IMR-90 (cell line): Measurements from ENCODE around the gene LSMEM2. TPM values are rescaled to one million over a fixed set of nuclear protein-coding genes. Genes with fewer than 3 reads are reported as not detected.

Experiments used
- ATAC-seq: fragments of 200-7000 bp; cut with Tn5 transposase; 2 replicates; pipeline ENCODE4 v1.9.1; 2020; ENCODE audit warnings: low read depth, mild to moderate bottlenecking, moderate library complexity
- BruUV-seq: library from RNA; stranded (reverse); fragments of 400-500 nt; replicated peaks from 2 replicates; lab custom pipeline; 2021; lab: Mats Ljungman, UMichigan
- CTCF ChIA-PET: fragments of 300-600 bp; formaldehyde crosslinking; extraction: SDS; loops from one replicate; lab custom pipeline; 2021; ENCODE audit warnings: antibody characterized with exemption; lab: Yijun Ruan, JAX
- POLR2A ChIA-PET: fragments of 300-600 bp; sonication (Branson Sonifier 250); formaldehyde crosslinking; loops from one replicate; lab custom pipeline; 2022; ENCODE audit warnings: antibody characterized with exemption; ENCODE audit not compliant: unreplicated experiment; lab: Charles Lee
- DNase-seq: peaks from one replicate; pipeline ENCODE4 v3.0.0; 2013
- H2AFZ ChIP-seq: replicated peaks from 2 replicates; pipeline ENCODE3; 2013; ENCODE audit warnings: low read length, mild to moderate bottlenecking; ENCODE audit not compliant: poor library complexity
- H2AK5ac ChIP-seq: 2 replicates; pipeline ENCODE4 v1.6.1; 2013; ENCODE audit warnings: low read depth, low read length, inconsistent platforms
- H2AK9ac ChIP-seq: replicated peaks from 2 replicates; pipeline ENCODE3; 2013; ENCODE audit warnings: mild to moderate bottlenecking, low read depth, low read length, moderate library complexity; ENCODE audit not compliant: poor library complexity
- H2BK120ac ChIP-seq: 2 replicates; pipeline ENCODE4 v1.6.1; 2013; ENCODE audit warnings: low read depth, low read length, inconsistent platforms
- H2BK15ac ChIP-seq: 3 replicates; pipeline ENCODE4 v1.6.1; 2013; ENCODE audit warnings: low read depth, low read length, inconsistent platforms
- H2BK20ac ChIP-seq: 2 replicates; pipeline ENCODE4 v1.6.1; 2013; ENCODE audit warnings: low read depth, mild to moderate bottlenecking, inconsistent platforms, low read length, moderate library complexity
- H2BK5ac ChIP-seq: 2 replicates; pipeline ENCODE4 v1.6.1; 2013; ENCODE audit warnings: mild to moderate bottlenecking, low read depth, low read length, inconsistent platforms; ENCODE audit not compliant: poor library complexity, severe bottlenecking
- H3K14ac ChIP-seq: replicated peaks from 2 replicates; pipeline ENCODE4 v1.6.1; 2013; ENCODE audit warnings: low read depth, low read length, inconsistent platforms
- H3K18ac ChIP-seq: 2 replicates; pipeline ENCODE4 v1.6.1; 2013; ENCODE audit warnings: low read depth, low read length, control low read depth
- H3K23ac ChIP-seq: 2 replicates; pipeline ENCODE4 v1.6.1; 2013; ENCODE audit warnings: low read depth, low read length, inconsistent platforms
- H3K27ac ChIP-seq: 2 replicates; pipeline ENCODE4 v1.5.1; 2013; ENCODE audit warnings: mild to moderate bottlenecking, control low read depth, low read length; ENCODE audit not compliant: insufficient read depth
- H3K27me3 ChIP-seq: 2 replicates; pipeline ENCODE4 v1.6.1; 2013; ENCODE audit warnings: low read length; ENCODE audit not compliant: control insufficient read depth, insufficient read depth
- H3K36me3 ChIP-seq: 2 replicates; pipeline ENCODE4 v1.6.1; 2013; ENCODE audit warnings: low read length, mixed read lengths; ENCODE audit not compliant: control insufficient read depth, insufficient read depth
- H3K4ac ChIP-seq: 2 replicates; pipeline ENCODE4 v1.6.1; 2013; ENCODE audit warnings: low read depth, low read length, inconsistent platforms
- H3K4me1 ChIP-seq: 2 replicates; pipeline ENCODE4 v1.6.1; 2013; ENCODE audit warnings: low read length, mixed read lengths; ENCODE audit not compliant: control insufficient read depth, insufficient read depth
- H3K4me2 ChIP-seq: 2 replicates; pipeline ENCODE4 v1.6.1; 2013; ENCODE audit warnings: low read depth, mild to moderate bottlenecking, control low read depth, low read length, moderate library complexity
- H3K4me3 ChIP-seq: 2 replicates; pipeline ENCODE4 v1.5.1; 2013; ENCODE audit warnings: low read depth, mild to moderate bottlenecking, control low read depth, low read length, moderate library complexity; ENCODE audit not compliant: insufficient read depth
- H3K56ac ChIP-seq: 2 replicates; pipeline ENCODE4 v1.6.1; 2013; ENCODE audit warnings: low read length, inconsistent platforms; ENCODE audit not compliant: insufficient read depth; ENCODE audit errors: extremely low read depth
- H3K79me1 ChIP-seq, 2 experiments: 2 replicates each; pipeline ENCODE4 v1.6.1; 2013; ENCODE audit warnings: low read length in 2 of 2, inconsistent platforms in 1 of 2, low read depth in 1 of 2
- H3K9ac ChIP-seq: 2 replicates; pipeline ENCODE4 v1.6.1; 2013; ENCODE audit warnings: low read depth, low read length, control low read depth
- H3K9me1 ChIP-seq: 2 replicates; pipeline ENCODE4 v1.6.1; 2013; ENCODE audit warnings: low read length, inconsistent platforms; ENCODE audit not compliant: insufficient read depth
- H3K9me3 ChIP-seq: 2 replicates; pipeline ENCODE4 v1.6.1; 2013; ENCODE audit warnings: low read length; ENCODE audit not compliant: control insufficient read depth, insufficient read depth
- H4K20me1 ChIP-seq: 2 replicates; pipeline ENCODE4 v1.6.1; 2013; ENCODE audit warnings: low read length, inconsistent platforms; ENCODE audit not compliant: insufficient read depth
- H4K5ac ChIP-seq: 2 replicates; pipeline ENCODE4 v1.6.1; 2013; ENCODE audit warnings: mild to moderate bottlenecking, low read depth, low read length, control low read depth
- H4K8ac ChIP-seq, 2 experiments: 2 replicates each; pipeline ENCODE4 v1.6.1; 2013; ENCODE audit warnings: low read depth in 2 of 2, low read length in 2 of 2, control low read depth in 1 of 2, inconsistent platforms in 1 of 2
- H4K91ac ChIP-seq: 2 replicates; pipeline ENCODE4 v1.6.1; 2013; ENCODE audit warnings: low read depth, low read length, inconsistent platforms; ENCODE audit not compliant: insufficient read depth
- BHLHE40 ChIP-seq: fragments of 150-350 bp; IDR thresholded peaks from 2 replicates; pipeline ENCODE4 v1.6.1; 2016; ENCODE audit warnings: mild to moderate bottlenecking, low read depth, low read length
- CHD1 ChIP-seq: IDR thresholded peaks from 2 replicates; pipeline ENCODE4 v1.6.1; 2012; ENCODE audit warnings: low read depth, low read length, improper control_type of control experiment
- CTCF ChIP-seq: conservative IDR thresholded peaks from 2 replicates; pipeline ENCODE4 v1.5.1; 2012; ENCODE audit warnings: mild to moderate bottlenecking, low read depth, low read length, improper control_type of control experiment
- ELK1 ChIP-seq: fragments of 150-350 bp; IDR thresholded peaks from 2 replicates; pipeline ENCODE4 v1.6.1; 2016; ENCODE audit warnings: low read depth, mild to moderate bottlenecking, low read length, moderate library complexity, borderline replicate concordance
- FOS ChIP-seq: fragments of 150-350 bp; IDR thresholded peaks from 2 replicates; pipeline ENCODE4 v1.6.1; 2016; ENCODE audit warnings: low read depth, low read length
- MAFK ChIP-seq: IDR thresholded peaks from 2 replicates; pipeline ENCODE4 v1.6.1; 2012; ENCODE audit warnings: low read depth, low read length, improper control_type of control experiment
- MAZ ChIP-seq: IDR thresholded peaks from 2 replicates; pipeline ENCODE4 v1.6.1; 2012; ENCODE audit warnings: low read depth, mild to moderate bottlenecking, low read length, improper control_type of control experiment, moderate library complexity, borderline replicate concordance
- MXI1 ChIP-seq: IDR thresholded peaks from 2 replicates; pipeline ENCODE4 v1.6.1; 2012; ENCODE audit warnings: low read depth, mild to moderate bottlenecking, low read length, moderate library complexity, borderline replicate concordance
- POLR2A ChIP-seq: IDR thresholded peaks from 2 replicates; pipeline ENCODE4 v1.6.1; 2012; ENCODE audit warnings: mild to moderate bottlenecking, low read depth, low read length
- RAD21 ChIP-seq: IDR thresholded peaks from 2 replicates; pipeline ENCODE4 v1.6.1; 2012; ENCODE audit warnings: low read length, improper control_type of control experiment
- RCOR1 ChIP-seq: IDR thresholded peaks from 2 replicates; pipeline ENCODE4 v1.6.1; 2012; ENCODE audit warnings: mild to moderate bottlenecking, low read length, improper control_type of control experiment; ENCODE audit not compliant: insufficient replicate concordance
- RFX5 ChIP-seq: IDR thresholded peaks from 2 replicates; pipeline ENCODE4 v1.8.0; 2012; ENCODE audit warnings: low read depth, mild to moderate bottlenecking, low read length, moderate library complexity
- SMC3 ChIP-seq: fragments of 150-350 bp; IDR thresholded peaks from 2 replicates; pipeline ENCODE4 v1.6.1; 2016; ENCODE audit warnings: low read depth, mild to moderate bottlenecking, antibody characterized with exemption, low read length, moderate library complexity
- WGBS, 2 experiments: methylation state at CpG; one replicate each; pipeline versions ENCODE4 v1.1.5 to v1.1.7; 2013; ENCODE audit warnings: missing lambda C conversion rate in 2 of 2; ENCODE audit not compliant: insufficient read length in 1 of 2; ENCODE audit errors: extremely low coverage in 2 of 2; 5-methylcytosine and 5-hydroxymethylcytosine counted together
- dilution Hi-C: fragments of 300-500 bp; cut with HindIII; formaldehyde crosslinking; loops from one replicate; pipeline ENCODE4 v1.14.3; 2018; ENCODE audit warnings: low sequenced_read_pairs; ENCODE audit not compliant: unreplicated experiment
- in situ Hi-C: fragments of 300-500 bp; cut with MboI; formaldehyde crosslinking; loops from 3 replicates; pipeline ENCODE4 v1.14.3; 2019; ENCODE audit warnings: low sequenced_read_pairs, inconsistent platforms, mixed read lengths
- intact Hi-C: fragments of 100-400 bp; cut with micrococcal nuclease; formaldehyde crosslinking; loops from 2 replicates; pipeline ENCODE4 v1.10.0; 2022
- polyA plus RNA-seq, 3 experiments: library from polyadenylated mRNA; depleted of rRNA; stranded (reverse); fragments of >200 nt; gene quantifications; 2 replicates each; pipeline ENCODE4 v1.2.3, GENCODE V29; 2012; ENCODE audit warnings: low replicate concordance in 1 of 3
- total RNA-seq: library from RNA; depleted of rRNA; stranded (reverse); fragments of >200 nt; gene quantifications from 2 replicates; pipeline ENCODE4 v1.2.3, GENCODE V29; 2012
- TF ChIP-seq, protein P1 (sequence below): fragments of 150-350 bp; IDR thresholded peaks from 2 replicates; pipeline ENCODE4 v1.6.1; 2017; ENCODE audit warnings: mild to moderate bottlenecking, antibody characterized with exemption, low read length, low read depth

LSMEM2 gene
- total and polyA plus RNA-seq, 2 of the 4 experiments (the other 2 are of a cell fraction), result under 0.01 TPM; not detected in 1

GRCh38 chr3:50323092-50323600 is 44.3 kb downstream of the LSMEM2 start:
- no peaks in the 10 kb centered on the region for H3K9me3 ChIP-seq
- H3K27me3 ChIP-seq, result no peaks in the 10 kb centered on the region
- no peak overlapping the region for H2BK5ac ChIP-seq
- peaks cover 28 to 57% of the 10 kb centered on the region in 2 experiments for H3K79me1 ChIP-seq
- no peak overlapping the region for H3K4me2 ChIP-seq
- ChIA-PET POLR2A (no interaction called here), CTCF (no interaction called here)
- no peak for DNase-seq
- no peak overlapping the region for H3K9ac ChIP-seq
- H3K18ac ChIP-seq, result no peak overlapping the region
- intact Hi-C loops, result loop anchor here (5.0 kb wide), 1 partner anchor 61 kb away; no protein-coding TSS in a partner anchor
- H2AK9ac ChIP-seq, result peak overlapping the region; percentile 26
- peaks cover 26% of the 10 kb centered on the region for H3K4me1 ChIP-seq
- H3K27ac ChIP-seq, result no peak overlapping the region
- no peak overlapping the region for H4K91ac ChIP-seq
- no peak overlapping the region for H2BK15ac ChIP-seq
- no TSS peak for BruUV-seq
- in situ Hi-C loops, result no loop called here
- dilution Hi-C loops, result no loop called here
- ATAC-seq, result no peak
- no peak overlapping the region for H3K23ac ChIP-seq
- H3K4me3 ChIP-seq, result no peak overlapping the region
- H2AK5ac ChIP-seq, result 0 out of 2 replicates have a peak overlapping the region, but pooled peaks have one; percentile 43
- no peak overlapping the region for H4K8ac ChIP-seq
- H3K4ac ChIP-seq, result no peak overlapping the region
- TF ChIP-seq CHD1 (no peak), MAZ (no peak), POLR2A (no peak), RFX5 (no peak), MXI1 (no peak), RCOR1 (no peak), FOS (no peak), RAD21 (no peak), CTCF (no peak), MAFK (no peak), ELK1 (no peak), SMC3 (no peak), BHLHE40 (no peak)
- TF ChIP-seq, protein P1, sequence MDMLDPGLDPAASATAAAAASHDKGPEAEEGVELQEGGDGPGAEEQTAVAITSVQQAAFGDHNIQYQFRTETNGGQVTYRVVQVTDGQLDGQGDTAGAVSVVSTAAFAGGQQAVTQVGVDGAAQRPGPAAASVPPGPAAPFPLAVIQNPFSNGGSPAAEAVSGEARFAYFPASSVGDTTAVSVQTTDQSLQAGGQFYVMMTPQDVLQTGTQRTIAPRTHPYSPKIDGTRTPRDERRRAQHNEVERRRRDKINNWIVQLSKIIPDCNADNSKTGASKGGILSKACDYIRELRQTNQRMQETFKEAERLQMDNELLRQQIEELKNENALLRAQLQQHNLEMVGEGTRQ, result no peak
- no peak overlapping the region for H3K56ac ChIP-seq
- H2AFZ ChIP-seq, result no peak overlapping the region
- H3K36me3 ChIP-seq, result peaks cover 21% of the 10 kb centered on the region
- H4K20me1 ChIP-seq, result peaks cover 12% of the 10 kb centered on the region; the same call in 1 of the 2 replicates
- H2BK20ac ChIP-seq, result no peak overlapping the region
- peaks cover 8% of the 10 kb centered on the region for H3K9me1 ChIP-seq
- no peak overlapping the region for H2BK120ac ChIP-seq
- no peak overlapping the region for H3K14ac ChIP-seq
- no peak overlapping the region for H4K5ac ChIP-seq
- WGBS, 2 experiments, result 14% methylated on average over 3 of the region's 4 CpGs; no CpG with 5 or more reads in 1 of the 2 experiments
